Measurements from ENCODE around the gene WDR70. TPM values are rescaled to one million over a fixed set of nuclear protein-coding genes. Genes with fewer than 3 reads are reported as not detected.

Gene WDR70
- total and polyA plus RNA-seq, 10 of the 15 experiments (the other 5 are each of a cell fraction or from before 2014, with no cell fraction given) = 10.9 to 33.6 (median 29.1) TPM

GRCh38 chr5:37704406-37704805 lies 325.3 kb downstream of the WDR70 start (continued):
- no peak for TF ChIP-seq E4F1 (IDR thresholded peaks at IDR 0.05; ENCODE audit: borderline replicate concordance, partially characterized antibody)
- TF ChIP-seq IRF4 (IDR thresholded peaks at IDR 0.05; ENCODE audit: low read depth, low read length) = no peak
- no peak for TF ChIP-seq YBX1 (IDR thresholded peaks at IDR 0.05)

- CTCF ChIA-PET = interaction anchor here (0.8 to 0.9 kb wide), 2 partner anchors 11 to 14 kb away, joined by 3 read pairs; no protein-coding TSS in a partner anchor
- no peak overlapping the region for H3K4me2 ChIP-seq (ENCODE audit: control insufficient read depth, insufficient read depth)
- no peak for FAIRE-seq
- in situ Hi-C loops (cut with MboI) = no loop called here
- no TSS peak for BruUV-seq (replicated peaks)
- H4K20me1 ChIP-seq (ENCODE audit: control insufficient read depth, insufficient read depth) = no peaks in the 10 kb centered on the region
- no peaks in the 10 kb centered on the region for H3K27me3 ChIP-seq (replicated peaks in 1 of 2; ENCODE audit: control insufficient read depth in 2 of 2, insufficient read depth in 2 of 2, low read length in 1 of 2)
- RAD21 ChIA-PET (ENCODE audit: unreplicated experiment) = no interaction called here
- POLR2A ChIA-PET = no interaction called here
- no peak overlapping the region for H2AFZ ChIP-seq (ENCODE audit: control insufficient read depth, low read depth, low read length)
- no peaks in the 10 kb centered on the region for H3K79me2 ChIP-seq (ENCODE audit: control insufficient read depth, insufficient read depth, low read length)
- H3K9me3 ChIP-seq (replicated peaks; ENCODE audit: control insufficient read depth, insufficient read depth, low read length) = no peaks in the 10 kb centered on the region
- H3K9ac ChIP-seq (ENCODE audit: control insufficient read depth, insufficient read depth, low read length) = no peak overlapping the region
- H3K4me3 ChIP-seq = no peak overlapping the region
- intact Hi-C loops (cut with micrococcal nuclease; ENCODE audit: unreplicated experiment) = no loop called here
- H3K4me1 ChIP-seq (ENCODE audit: control insufficient read depth, insufficient read depth, low read length) = no peaks in the 10 kb centered on the region
- DNase-seq (ENCODE audit: low read depth, low spot score) = no peak
- SMC1A ChIA-PET (ENCODE audit: uncharacterized antibody, unreplicated experiment) = interaction anchor here (0.6 to 1.2 kb wide), 3 partner anchors 14 to 1338 kb away, joined by 3 read pairs; no protein-coding TSS in a partner anchor
- H3K27ac ChIP-seq (ENCODE audit: control insufficient read depth, insufficient read depth) = no peak overlapping the region
- no peak for ATAC-seq
- no peaks in the 10 kb centered on the region for H3K36me3 ChIP-seq (ENCODE audit: control insufficient read depth in 2 of 2, insufficient read depth in 2 of 2, low read length in 1 of 2)
- TF ChIP-seq GABPA (IDR thresholded peaks at IDR 0.05; ENCODE audit: low read depth) = no peak
- TF ChIP-seq YY1 (IDR thresholded peaks at IDR 0.05; ENCODE audit: low read depth, low read length) = no peak
- no peak for TF ChIP-seq ZNF622 (IDR thresholded peaks at IDR 0.05)
- no peak for TF ChIP-seq MTA3 (IDR thresholded peaks at IDR 0.05; ENCODE audit: borderline replicate concordance, low read length)
- no peak for TF ChIP-seq PAX5 (IDR thresholded peaks at IDR 0.05; ENCODE audit: borderline replicate concordance, low read depth, low read length)
- TF ChIP-seq ZNF592 (IDR thresholded peaks at IDR 0.05) = no peak
- no peak for TF ChIP-seq PBX3 (IDR thresholded peaks at IDR 0.05; ENCODE audit: insufficient replicate concordance, low read depth, low read length)
- TF ChIP-seq MTA2 (IDR thresholded peaks at IDR 0.05; ENCODE audit: low read depth) = no peak
- no peak for TF ChIP-seq YBX1 (IDR thresholded peaks at IDR 0.05)
- no peak for TF ChIP-seq CREM (IDR thresholded peaks at IDR 0.05; ENCODE audit: low read depth)
- no peak for TF ChIP-seq PAX8 (IDR thresholded peaks at IDR 0.05)
- no peak for TF ChIP-seq ZNF384 (IDR thresholded peaks at IDR 0.05; ENCODE audit: borderline replicate concordance, low read depth, low read length)
- no peak for TF ChIP-seq NBN (IDR thresholded peaks at IDR 0.05)
- no peak for TF ChIP-seq RBBP5 (conservative IDR thresholded peaks at IDR 0.05)
- TF ChIP-seq POLR2AphosphoS2 (IDR thresholded peaks at IDR 0.05; ENCODE audit: low read depth, low read length) = no peak
- TF ChIP-seq NR2C2 (IDR thresholded peaks at IDR 0.05; ENCODE audit: borderline replicate concordance, control insufficient read depth, insufficient read length, low read depth) = no peak
These were observed 329.9 kb downstream of the WDR70 start for GRCh38 chr5:37709020-37709419.

Measured in GM12878 (cell line).